GM12878 (cell line): ENCODE data around the gene USP36.

Experiments used
- EZH2 ChIP-seq: IDR thresholded peaks from 2 replicates; pipeline ENCODE4 v1.6.1; 2012; ENCODE audit warnings: low read depth, mild to moderate bottlenecking, control low read depth, inconsistent platforms, low read length, borderline replicate concordance; ENCODE audit not compliant: control insufficient read depth
- FOXM1 ChIP-seq: IDR thresholded peaks from 2 replicates; pipeline ENCODE4 v1.6.1; 2012; ENCODE audit warnings: low read depth, mild to moderate bottlenecking, inconsistent platforms, low read length, moderate library complexity
- GABPA ChIP-seq: IDR thresholded peaks from 2 replicates; pipeline ENCODE4 v1.6.1; 2014; ENCODE audit warnings: antibody characterized with exemption, low read depth, mild to moderate bottlenecking, inconsistent platforms
- NFIC ChIP-seq: IDR thresholded peaks from 2 replicates; pipeline ENCODE4 v1.6.1; 2012; ENCODE audit warnings: low read depth, mild to moderate bottlenecking, inconsistent platforms, low read length, moderate library complexity
- NRF1 ChIP-seq: conservative IDR thresholded peaks from 2 replicates; pipeline ENCODE4 v1.6.1; 2011; ENCODE audit warnings: mild to moderate bottlenecking, low read depth, low read length, improper control_type of control experiment
- PAX8 ChIP-seq: fragments of 450-650 bp; IDR thresholded peaks from 2 replicates; pipeline ENCODE4 v1.6.1; 2017; ENCODE audit warnings: mild to moderate bottlenecking, moderate library complexity
- RAD21 ChIP-seq: IDR thresholded peaks from 2 replicates; pipeline ENCODE4 v1.6.1; 2011; ENCODE audit warnings: mild to moderate bottlenecking, low read depth, low read length, moderate library complexity; ENCODE audit not compliant: insufficient read depth
- SMC3 ChIP-seq: IDR thresholded peaks from 2 replicates; pipeline ENCODE4 v1.6.1; 2011; ENCODE audit warnings: low read length, improper control_type of control experiment, borderline replicate concordance
- TF ChIP-seq, protein P1 (sequence below), 3 experiments: IDR thresholded peaks in 2 of 3; conservative IDR thresholded peaks in 1 of 3; 2 replicates each; pipeline ENCODE4 v1.5.1; 2011; ENCODE audit warnings: low read depth in 3 of 3, low read length in 3 of 3, mild to moderate bottlenecking in 3 of 3, control low read depth in 2 of 3, moderate library complexity in 2 of 3, inconsistent platforms in 1 of 3, mixed read lengths in 1 of 3; ENCODE audit not compliant: control insufficient read depth in 2 of 3, insufficient read depth in 1 of 3; ENCODE audit errors: extremely low read depth in 1 of 3
- TF ChIP-seq, protein P2 (sequence below): fragments of 450-650 bp; formaldehyde crosslinking; IDR thresholded peaks from 2 replicates; pipeline ENCODE4 v1.4.0; 2022; ENCODE audit warnings: mild to moderate bottlenecking, moderate library complexity

DNA sequence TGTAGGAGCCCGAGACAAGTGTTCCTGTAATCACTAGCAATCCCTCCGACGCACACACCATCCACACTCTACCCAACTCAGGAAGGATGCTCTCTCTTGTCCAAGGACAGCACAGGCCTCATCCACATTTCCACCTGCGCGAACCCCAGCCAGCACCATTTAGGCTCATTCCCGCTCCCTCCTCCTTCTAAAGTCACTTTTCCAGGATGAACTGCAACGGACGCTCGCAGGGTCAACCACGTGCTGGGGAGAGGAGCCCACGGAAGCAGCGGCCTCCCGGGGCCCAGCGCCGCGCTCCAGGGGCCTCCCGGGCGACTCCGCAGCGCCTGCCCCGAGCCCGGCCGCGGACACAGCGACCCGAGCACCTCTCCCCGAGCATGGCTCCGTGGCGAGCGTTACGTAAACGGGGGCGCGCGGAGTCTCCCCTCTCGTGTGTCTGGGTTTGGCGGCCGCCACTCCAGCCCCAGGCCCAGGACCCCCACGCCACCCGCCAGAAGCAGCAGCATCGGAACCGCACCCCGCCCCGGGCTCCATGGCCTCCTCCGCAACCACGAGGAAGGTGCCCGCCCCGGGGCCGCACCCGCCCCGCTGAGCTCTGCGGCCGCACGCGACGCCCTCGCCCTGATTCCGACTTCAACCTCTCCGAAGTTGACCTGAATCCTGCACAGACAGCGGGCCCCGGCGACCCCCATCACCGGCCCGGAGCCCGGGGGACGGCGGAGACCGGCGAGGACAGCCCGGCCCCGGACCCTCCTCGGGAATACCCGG lies 668 bp downstream of the USP36 start:
- TF ChIP-seq PAX8: no peak
- TF ChIP-seq EZH2: no peak
- TF ChIP-seq, protein P1, sequence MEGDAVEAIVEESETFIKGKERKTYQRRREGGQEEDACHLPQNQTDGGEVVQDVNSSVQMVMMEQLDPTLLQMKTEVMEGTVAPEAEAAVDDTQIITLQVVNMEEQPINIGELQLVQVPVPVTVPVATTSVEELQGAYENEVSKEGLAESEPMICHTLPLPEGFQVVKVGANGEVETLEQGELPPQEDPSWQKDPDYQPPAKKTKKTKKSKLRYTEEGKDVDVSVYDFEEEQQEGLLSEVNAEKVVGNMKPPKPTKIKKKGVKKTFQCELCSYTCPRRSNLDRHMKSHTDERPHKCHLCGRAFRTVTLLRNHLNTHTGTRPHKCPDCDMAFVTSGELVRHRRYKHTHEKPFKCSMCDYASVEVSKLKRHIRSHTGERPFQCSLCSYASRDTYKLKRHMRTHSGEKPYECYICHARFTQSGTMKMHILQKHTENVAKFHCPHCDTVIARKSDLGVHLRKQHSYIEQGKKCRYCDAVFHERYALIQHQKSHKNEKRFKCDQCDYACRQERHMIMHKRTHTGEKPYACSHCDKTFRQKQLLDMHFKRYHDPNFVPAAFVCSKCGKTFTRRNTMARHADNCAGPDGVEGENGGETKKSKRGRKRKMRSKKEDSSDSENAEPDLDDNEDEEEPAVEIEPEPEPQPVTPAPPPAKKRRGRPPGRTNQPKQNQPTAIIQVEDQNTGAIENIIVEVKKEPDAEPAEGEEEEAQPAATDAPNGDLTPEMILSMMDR (IDR thresholded peaks at IDR 0.05 in 2 of 3, conservative IDR thresholded peaks at IDR 0.05 in 1 of 3; ENCODE audit: control insufficient read depth in 2 of 3, extremely low read depth in 1 of 3, insufficient read depth in 1 of 3, low read depth in 3 of 3, low read length in 3 of 3): no peak
- TF ChIP-seq NFIC: no peak
- TF ChIP-seq SMC3: no peak
- TF ChIP-seq, protein P2, sequence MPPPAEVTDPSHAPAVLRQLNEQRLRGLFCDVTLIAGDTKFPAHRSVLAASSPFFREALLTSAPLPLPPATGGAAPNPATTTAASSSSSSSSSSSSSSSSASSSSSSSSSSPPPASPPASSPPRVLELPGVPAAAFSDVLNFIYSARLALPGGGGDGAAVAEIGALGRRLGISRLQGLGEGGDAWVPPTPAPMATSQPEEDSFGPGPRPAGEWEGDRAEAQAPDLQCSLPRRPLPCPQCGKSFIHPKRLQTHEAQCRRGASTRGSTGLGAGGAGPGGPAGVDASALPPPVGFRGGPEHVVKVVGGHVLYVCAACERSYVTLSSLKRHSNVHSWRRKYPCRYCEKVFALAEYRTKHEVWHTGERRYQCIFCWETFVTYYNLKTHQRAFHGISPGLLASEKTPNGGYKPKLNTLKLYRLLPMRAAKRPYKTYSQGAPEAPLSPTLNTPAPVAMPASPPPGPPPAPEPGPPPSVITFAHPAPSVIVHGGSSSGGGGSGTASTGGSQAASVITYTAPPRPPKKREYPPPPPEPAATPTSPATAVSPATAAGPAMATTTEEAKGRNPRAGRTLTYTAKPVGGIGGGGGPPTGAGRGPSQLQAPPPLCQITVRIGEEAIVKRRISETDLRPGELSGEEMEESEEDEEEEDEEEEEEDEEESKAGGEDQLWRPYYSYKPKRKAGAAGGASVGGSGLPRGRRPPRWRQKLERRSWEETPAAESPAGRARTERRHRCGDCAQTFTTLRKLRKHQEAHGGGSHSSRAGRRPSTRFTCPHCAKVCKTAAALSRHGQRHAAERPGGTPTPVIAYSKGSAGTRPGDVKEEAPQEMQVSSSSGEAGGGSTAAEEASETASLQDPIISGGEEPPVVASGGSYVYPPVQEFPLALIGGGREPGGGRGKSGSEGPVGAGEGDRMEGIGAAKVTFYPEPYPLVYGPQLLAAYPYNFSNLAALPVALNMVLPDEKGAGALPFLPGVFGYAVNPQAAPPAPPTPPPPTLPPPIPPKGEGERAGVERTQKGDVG (CRISPR knock-in tag): no peak
- TF ChIP-seq FOXM1: no peak
- no peak for TF ChIP-seq GABPA
- TF ChIP-seq RAD21: no peak
- TF ChIP-seq NRF1: no peak
